ENCODE data around the gene IL17RE. TPM values are rescaled to one million over a fixed set of nuclear protein-coding genes. Genes with fewer than 3 reads are reported as not detected.
A peak's percentile ranks its signal among the peaks of the same experiment; 100 is the strongest.

IL17RE gene
- total and polyA plus RNA-seq, 5 donors from 2014 or later, result 0.31 to 4.3 (median 0.33) TPM; not detected in 1

DNA sequence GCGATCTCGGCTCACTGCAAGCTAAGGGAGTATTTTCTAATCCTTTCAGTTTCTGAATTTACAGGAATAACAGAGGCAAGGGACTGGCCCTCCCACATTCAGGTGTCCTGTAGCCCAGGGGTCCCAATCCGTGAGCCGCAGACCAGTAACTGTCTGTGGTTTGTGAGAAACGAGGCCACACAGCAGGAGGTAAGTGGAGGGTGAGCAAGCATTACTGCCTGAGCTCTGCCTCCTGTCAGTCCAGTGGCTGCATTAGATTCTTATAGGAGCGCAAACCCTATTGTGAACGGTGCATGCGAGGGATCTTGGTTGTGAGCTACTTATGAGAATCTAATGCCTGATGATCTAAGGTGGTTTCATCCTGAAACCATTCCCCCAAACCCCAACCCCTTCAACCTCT lies 9.2 kb downstream of the IL17RE start:
- no peak overlapping the region for H3K4me3 ChIP-seq (ENCODE audit: low read depth, low read length)
- no peaks in the 10 kb centered on the region for H3K36me3 ChIP-seq (ENCODE audit: control insufficient read depth, insufficient read depth, low read length)
- peaks cover 4 to 37% (median 11%) of the 10 kb centered on the region in 4 donors for H3K4me1 Mint-ChIP-seq
- peaks cover 37% of the 10 kb centered on the region for H3K4me1 ChIP-seq (ENCODE audit: control insufficient read depth, insufficient read depth, low read length, poor library complexity, severe bottlenecking)
- peak overlapping the region in 1 of 4 donors; percentile 10 for H3K4me3 Mint-ChIP-seq
- peak overlapping the region in 1 of 3 donors; percentile 98 for H3K27ac Mint-ChIP-seq
- no peak for DNase-seq
- no peaks in the 10 kb centered on the region for H3K36me3 Mint-ChIP-seq
- H3K27me3 ChIP-seq (ENCODE audit: control insufficient read depth, insufficient read depth, low read length), result no peaks in the 10 kb centered on the region
- H3K9me3 ChIP-seq (ENCODE audit: control insufficient read depth in 2 of 2, low read length in 2 of 2), result no peaks in the 10 kb centered on the region
- H3K27ac ChIP-seq (ENCODE audit: insufficient read depth, low read length, poor library complexity, severe bottlenecking), result no peak overlapping the region
- no peak for ATAC-seq (ENCODE audit: low read depth in 2 of 2)
- peaks cover 0 to 2% (median 0%) of the 10 kb centered on the region in 7 donors for H3K9me3 Mint-ChIP-seq
- peaks cover 5% of the 10 kb centered on the region for H3K27me3 Mint-ChIP-seq

DNA sequence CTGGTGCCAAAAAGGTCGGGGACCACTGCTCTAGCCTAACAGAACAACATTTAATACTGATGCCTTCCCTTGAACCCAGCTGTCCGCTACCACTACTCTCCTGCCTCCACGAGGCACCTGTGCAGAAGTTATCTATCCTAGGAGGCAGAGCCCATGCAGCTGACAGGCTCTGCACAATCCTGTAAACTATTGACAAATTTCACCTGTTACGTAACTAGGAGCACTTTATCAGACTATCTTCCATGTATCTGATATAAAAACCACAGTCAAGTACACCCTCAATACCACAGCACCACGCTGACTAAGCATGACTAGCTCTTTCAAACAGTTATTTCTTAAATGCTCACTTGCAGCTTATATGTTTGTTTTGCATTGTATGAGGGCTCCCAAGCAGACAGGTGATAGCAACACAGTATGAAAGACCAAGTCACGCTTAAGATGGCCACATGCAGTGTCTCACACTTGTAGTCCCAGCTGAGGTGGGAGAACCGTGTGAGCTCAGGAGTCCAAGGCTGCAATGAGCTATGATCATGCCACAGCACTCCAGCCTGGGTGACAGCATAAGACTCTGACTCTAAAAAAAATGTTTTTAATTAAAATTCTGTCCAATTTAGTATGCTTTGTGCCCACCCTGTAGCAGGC lies 9.8 kb downstream of the IL17RE start:
- peak overlapping the region in 1 of 3 donors; percentile 98 for H3K27ac Mint-ChIP-seq
- ATAC-seq (ENCODE audit: low read depth in 2 of 2), result peak; percentile 55 to 71
- no peaks in the 10 kb centered on the region for H3K9me3 ChIP-seq (ENCODE audit: control insufficient read depth in 2 of 2, low read length in 2 of 2)

DNA sequence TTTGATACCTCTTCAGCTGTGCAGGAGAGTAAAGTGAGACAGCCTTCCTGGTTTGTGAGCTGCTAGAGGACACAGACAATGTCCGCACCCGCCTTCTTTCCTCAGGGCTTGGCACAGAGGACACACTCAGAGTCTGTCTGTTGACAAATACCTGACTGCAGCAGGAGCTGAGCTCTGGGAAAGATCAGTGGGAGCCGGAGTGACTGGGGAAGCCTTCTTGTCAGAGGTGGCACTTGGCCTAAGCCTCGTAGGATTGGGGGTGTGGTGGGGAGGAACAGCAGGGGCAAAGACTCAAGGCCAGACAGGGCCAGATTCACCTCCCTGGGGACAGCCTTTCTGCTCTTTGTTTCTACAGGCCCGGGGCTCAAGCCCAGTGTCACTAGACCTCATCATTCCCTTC lies 11.0 kb downstream of the IL17RE start:
- peak overlapping the region in 3 of 4 donors; percentile 36 to 49 (median 48) for H3K4me3 Mint-ChIP-seq
- Histone ChIP-seq H3K4me1 (ENCODE audit: control insufficient read depth, insufficient read depth, low read length, poor library complexity, severe bottlenecking) (peaks cover 37% of the 10 kb centered on the region), H3K9me3 (ENCODE audit: control insufficient read depth in 2 of 2, low read length in 2 of 2) (no peaks in the 10 kb centered on the region), H3K27me3 (ENCODE audit: control insufficient read depth, insufficient read depth, low read length) (no peaks in the 10 kb centered on the region), H3K4me3 (ENCODE audit: low read depth, low read length) (no peak overlapping the region), H3K27ac (ENCODE audit: insufficient read depth, low read length, poor library complexity, severe bottlenecking) (no peak overlapping the region), H3K36me3 (ENCODE audit: control insufficient read depth, insufficient read depth, low read length) (no peaks in the 10 kb centered on the region)
- H3K27ac Mint-ChIP-seq, result no peak overlapping the region
- H3K4me1 Mint-ChIP-seq, result peaks cover 4 to 37% (median 11%) of the 10 kb centered on the region in 4 donors
- H3K9me3 Mint-ChIP-seq, result peaks cover 0 to 2% (median 0%) of the 10 kb centered on the region in 7 donors
- ATAC-seq (ENCODE audit: low read depth in 2 of 2) (no peak), DNase-seq (no peak)
- H3K36me3 Mint-ChIP-seq, result no peaks in the 10 kb centered on the region
- H3K27me3 Mint-ChIP-seq, result peaks cover 5% of the 10 kb centered on the region

More for the DNA sequence above, 9.8 kb downstream of the IL17RE start:
- Mint-ChIP-seq H3K9me3 (peaks cover 0 to 2% (median 0%) of the 10 kb centered on the region in 7 donors), H3K27me3 (peaks cover 5% of the 10 kb centered on the region), H3K36me3 (no peaks in the 10 kb centered on the region), H3K4me3 (peak overlapping the region; percentile 10 to 89 (median 36)), H3K4me1 (peaks cover 4 to 37% (median 11%) of the 10 kb centered on the region in 4 donors)
- Histone ChIP-seq H3K4me3 (ENCODE audit: low read depth, low read length) (no peak overlapping the region), H3K4me1 (ENCODE audit: control insufficient read depth, insufficient read depth, low read length, poor library complexity, severe bottlenecking) (peaks cover 37% of the 10 kb centered on the region), H3K36me3 (ENCODE audit: control insufficient read depth, insufficient read depth, low read length) (no peaks in the 10 kb centered on the region), H3K27me3 (ENCODE audit: control insufficient read depth, insufficient read depth, low read length) (no peaks in the 10 kb centered on the region), H3K27ac (ENCODE audit: insufficient read depth, low read length, poor library complexity, severe bottlenecking) (no peak overlapping the region)
- DNase-seq, result peak in 2 of 3 donors; percentile 32 to 47

DNA sequence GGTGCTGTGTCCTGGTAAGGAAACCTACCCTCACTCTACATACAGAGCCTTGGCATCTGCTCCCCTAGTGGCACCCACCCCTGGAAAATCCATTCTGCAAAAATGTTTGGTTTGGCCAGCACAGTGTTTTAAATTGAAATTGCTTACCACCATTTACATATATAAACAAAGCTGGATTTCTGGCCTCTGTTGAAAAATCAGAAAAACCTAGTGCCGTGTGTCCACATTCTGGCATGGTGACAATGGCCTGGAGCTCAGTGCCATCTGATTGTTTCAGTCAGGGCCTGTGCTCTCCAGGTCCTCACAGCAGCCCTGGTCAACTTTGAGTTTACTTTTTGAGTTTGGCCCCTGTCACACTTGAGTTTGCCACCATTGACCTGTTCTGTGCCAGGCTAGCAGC lies 11.4 kb downstream of the IL17RE start:
- Mint-ChIP-seq H3K27ac (no peak overlapping the region), H3K27me3 (peaks cover 5% of the 10 kb centered on the region), H3K4me1 (peaks cover 4 to 37% (median 11%) of the 10 kb centered on the region in 4 donors), H3K9me3 (peaks cover 0 to 2% (median 0%) of the 10 kb centered on the region in 7 donors), H3K36me3 (no peaks in the 10 kb centered on the region), H3K4me3 (peak overlapping the region in 2 of 4 donors; percentile 19 to 48)
- H3K27ac ChIP-seq (ENCODE audit: insufficient read depth, low read length, poor library complexity, severe bottlenecking), result no peak overlapping the region
- H3K4me1 ChIP-seq (ENCODE audit: control insufficient read depth, insufficient read depth, low read length, poor library complexity, severe bottlenecking), result peaks cover 37% of the 10 kb centered on the region
- H3K9me3 ChIP-seq (ENCODE audit: control insufficient read depth in 2 of 2, low read length in 2 of 2), result no peaks in the 10 kb centered on the region
- DNase-seq (no peak), ATAC-seq (ENCODE audit: low read depth in 2 of 2) (no peak)
- H3K4me3 ChIP-seq (ENCODE audit: low read depth, low read length), result no peak overlapping the region
- no peaks in the 10 kb centered on the region for H3K27me3 ChIP-seq (ENCODE audit: control insufficient read depth, insufficient read depth, low read length)
- H3K36me3 ChIP-seq (ENCODE audit: control insufficient read depth, insufficient read depth, low read length), result no peaks in the 10 kb centered on the region

DNA sequence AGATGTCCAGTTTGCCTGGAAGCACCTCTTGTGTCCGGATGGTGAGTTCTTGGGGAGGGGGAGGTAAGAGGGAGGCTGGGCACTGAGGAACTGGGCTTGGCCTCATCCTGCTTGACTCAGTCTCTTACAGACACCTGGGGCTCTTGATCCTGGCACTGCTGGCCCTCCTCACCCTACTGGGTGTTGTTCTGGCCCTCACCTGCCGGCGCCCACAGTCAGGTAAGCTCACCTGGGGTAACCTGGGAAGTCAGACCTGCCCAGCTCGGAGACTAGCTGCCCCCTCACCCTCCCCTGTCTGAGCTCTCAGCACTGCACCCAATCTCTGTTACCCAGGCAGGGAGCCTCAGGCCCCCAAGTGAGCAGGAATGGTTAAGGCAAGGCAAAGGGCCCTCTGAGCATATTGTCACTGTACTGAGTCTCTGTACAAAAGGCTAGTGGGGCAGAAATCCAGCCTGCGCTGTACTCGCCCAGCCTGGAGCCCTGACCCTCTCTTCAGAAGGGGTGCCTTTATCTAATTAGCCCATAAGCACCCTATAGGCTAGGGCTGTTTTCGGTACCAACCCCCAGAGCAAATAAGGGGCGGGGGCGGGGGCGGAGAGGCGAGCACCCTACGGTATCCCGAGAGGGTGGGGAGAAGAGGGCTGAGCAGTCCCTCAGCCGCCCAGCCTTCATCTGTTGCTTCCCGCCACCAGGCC lies 12.1 kb downstream of the IL17RE start:
- no peaks in the 10 kb centered on the region for H3K27me3 ChIP-seq (ENCODE audit: control insufficient read depth, insufficient read depth, low read length)
- ATAC-seq (ENCODE audit: low read depth in 2 of 2), result peak in 1 of 2 donors; percentile 35
- Mint-ChIP-seq H3K4me3 (peak overlapping the region in 3 of 4 donors; percentile 51 to 70 (median 52)), H3K27me3 (peaks cover 5% of the 10 kb centered on the region), H3K36me3 (no peaks in the 10 kb centered on the region), H3K4me1 (peaks cover 2 to 30% (median 10%) of the 10 kb centered on the region in 4 donors), H3K9me3 (peaks cover 0 to 2% (median 0%) of the 10 kb centered on the region in 7 donors), H3K27ac (no peak overlapping the region)
- H3K9me3 ChIP-seq (ENCODE audit: control insufficient read depth in 2 of 2, low read length in 2 of 2), result no peaks in the 10 kb centered on the region
- no peaks in the 10 kb centered on the region for H3K36me3 ChIP-seq (ENCODE audit: control insufficient read depth, insufficient read depth, low read length)
- peaks cover 33% of the 10 kb centered on the region for H3K4me1 ChIP-seq (ENCODE audit: control insufficient read depth, insufficient read depth, low read length, poor library complexity, severe bottlenecking)
- no peak overlapping the region for H3K4me3 ChIP-seq (ENCODE audit: low read depth, low read length)
- no peak overlapping the region for H3K27ac ChIP-seq (ENCODE audit: insufficient read depth, low read length, poor library complexity, severe bottlenecking)
- no peak for DNase-seq

DNA sequence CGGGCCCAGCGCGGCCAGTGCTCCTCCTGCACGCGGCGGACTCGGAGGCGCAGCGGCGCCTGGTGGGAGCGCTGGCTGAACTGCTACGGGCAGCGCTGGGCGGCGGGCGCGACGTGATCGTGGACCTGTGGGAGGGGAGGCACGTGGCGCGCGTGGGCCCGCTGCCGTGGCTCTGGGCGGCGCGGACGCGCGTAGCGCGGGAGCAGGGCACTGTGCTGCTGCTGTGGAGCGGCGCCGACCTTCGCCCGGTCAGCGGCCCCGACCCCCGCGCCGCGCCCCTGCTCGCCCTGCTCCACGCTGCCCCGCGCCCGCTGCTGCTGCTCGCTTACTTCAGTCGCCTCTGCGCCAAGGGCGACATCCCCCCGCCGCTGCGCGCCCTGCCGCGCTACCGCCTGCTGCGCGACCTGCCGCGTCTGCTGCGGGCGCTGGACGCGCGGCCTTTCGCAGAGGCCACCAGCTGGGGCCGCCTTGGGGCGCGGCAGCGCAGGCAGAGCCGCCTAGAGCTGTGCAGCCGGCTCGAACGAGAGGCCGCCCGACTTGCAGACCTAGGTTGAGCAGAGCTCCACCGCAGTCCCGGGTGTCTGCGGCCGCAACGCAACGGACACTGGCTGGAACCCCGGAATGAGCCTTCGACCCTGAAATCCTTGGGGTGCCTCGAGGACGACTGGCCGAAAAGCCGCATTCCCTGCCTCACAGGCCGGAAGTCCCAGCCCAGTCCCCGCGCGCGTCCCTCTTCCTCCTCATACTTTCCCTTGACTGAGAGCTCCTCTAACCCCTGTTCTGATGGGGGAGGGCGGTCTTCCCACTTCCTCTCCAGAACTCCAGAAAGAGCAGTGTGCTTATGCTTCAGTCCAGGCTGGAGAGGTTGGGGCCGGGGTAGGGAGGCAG lies 12.8 kb downstream of the IL17RE start:
- Histone ChIP-seq H3K9me3 (ENCODE audit: control insufficient read depth in 2 of 2, low read length in 2 of 2) (no peaks in the 10 kb centered on the region), H3K27me3 (ENCODE audit: control insufficient read depth, insufficient read depth, low read length) (no peaks in the 10 kb centered on the region), H3K27ac (ENCODE audit: insufficient read depth, low read length, poor library complexity, severe bottlenecking) (no peak overlapping the region), H3K4me1 (ENCODE audit: control insufficient read depth, insufficient read depth, low read length, poor library complexity, severe bottlenecking) (peaks cover 31% of the 10 kb centered on the region), H3K36me3 (ENCODE audit: control insufficient read depth, insufficient read depth, low read length) (no peaks in the 10 kb centered on the region), H3K4me3 (ENCODE audit: low read depth, low read length) (no peak overlapping the region)
- Mint-ChIP-seq H3K36me3 (no peaks in the 10 kb centered on the region), H3K27me3 (peaks cover 5% of the 10 kb centered on the region), H3K27ac (no peak overlapping the region), H3K4me3 (peak overlapping the region; percentile 43 to 82 (median 74)), H3K4me1 (peaks cover 0 to 28% (median 10%) of the 10 kb centered on the region in 4 donors), H3K9me3 (peaks cover 0 to 2% (median 0%) of the 10 kb centered on the region in 7 donors)
- ATAC-seq (ENCODE audit: low read depth in 2 of 2) (peak; percentile 29 to 42), DNase-seq (peak; percentile 16 to 39 (median 26))

DNA sequence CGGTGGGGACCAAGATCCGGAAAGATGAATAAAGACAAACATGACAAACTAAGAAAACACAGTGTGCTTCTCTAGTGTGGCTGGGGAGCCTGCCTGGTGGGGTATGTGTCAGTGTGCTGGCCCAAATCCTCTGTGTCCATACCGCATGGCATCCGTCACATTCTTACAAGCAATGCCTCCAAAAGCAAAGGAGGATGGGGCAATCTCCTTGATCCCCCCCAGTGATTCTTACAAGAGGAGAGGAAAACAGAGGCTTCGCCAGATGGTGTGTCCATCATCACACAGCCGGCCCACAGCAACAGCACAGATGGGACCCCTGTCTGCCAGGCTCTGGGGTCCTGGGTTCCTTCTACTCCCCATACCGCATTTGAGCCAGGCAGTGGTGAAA lies 13.7 kb downstream of the IL17RE start:
- H3K27ac ChIP-seq (ENCODE audit: insufficient read depth, low read length, poor library complexity, severe bottlenecking), result no peak overlapping the region
- peaks cover 0 to 28% (median 10%) of the 10 kb centered on the region in 4 donors for H3K4me1 Mint-ChIP-seq
- DNase-seq (no peak), ATAC-seq (ENCODE audit: low read depth in 2 of 2) (no peak)
- no peaks in the 10 kb centered on the region for H3K36me3 Mint-ChIP-seq
- no peak overlapping the region for H3K4me3 ChIP-seq (ENCODE audit: low read depth, low read length)
- H3K9me3 ChIP-seq (ENCODE audit: control insufficient read depth in 2 of 2, low read length in 2 of 2), result no peaks in the 10 kb centered on the region
- peaks cover 31% of the 10 kb centered on the region for H3K4me1 ChIP-seq (ENCODE audit: control insufficient read depth, insufficient read depth, low read length, poor library complexity, severe bottlenecking)
- peaks cover 0 to 2% (median 0%) of the 10 kb centered on the region in 7 donors for H3K9me3 Mint-ChIP-seq
- peak overlapping the region; percentile 43 to 89 (median 66) for H3K4me3 Mint-ChIP-seq
- H3K27me3 Mint-ChIP-seq, result peaks cover 5% of the 10 kb centered on the region
- H3K36me3 ChIP-seq (ENCODE audit: control insufficient read depth, insufficient read depth, low read length), result no peaks in the 10 kb centered on the region
- H3K27ac Mint-ChIP-seq, result peak overlapping the region in 1 of 3 donors; percentile 71
- no peaks in the 10 kb centered on the region for H3K27me3 ChIP-seq (ENCODE audit: control insufficient read depth, insufficient read depth, low read length)
